ENCODE measurements around the gene CROT.

The CROT gene

DNA sequence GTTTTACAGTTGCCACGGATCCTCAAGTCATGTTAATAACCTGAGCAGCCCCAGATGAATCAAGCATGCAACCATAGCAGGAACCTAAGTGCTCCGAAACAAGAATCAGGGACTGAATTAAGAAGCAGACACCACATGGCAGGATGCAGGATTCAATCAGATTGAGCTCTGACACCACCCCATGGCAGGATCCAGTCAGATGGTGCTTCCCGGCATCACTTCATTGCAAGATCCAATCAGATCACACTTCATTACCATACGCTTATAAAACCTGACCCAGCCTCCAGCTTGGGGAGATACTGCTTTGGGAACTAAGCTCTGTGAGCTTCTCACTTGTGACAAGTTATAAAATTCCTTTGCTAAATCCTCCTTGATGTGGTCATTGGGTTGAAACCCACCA, 74.7 kb downstream of the CROT start:
- Histone ChIP-seq H3K27ac (ENCODE audit: low read depth, low read length) (no peak overlapping the region), H3K79me1 (ENCODE audit: low read length) (no peaks in the 10 kb centered on the region), H2BK12ac (ENCODE audit: low read length) (no peak overlapping the region), H4K8ac (ENCODE audit: low read depth, low read length) (no peak overlapping the region), H3K9ac (ENCODE audit: low read length) (no peak overlapping the region), H3K4me3 (ENCODE audit: low read depth, low read length) (no peak overlapping the region), H3K18ac (ENCODE audit: low read length) (no peak overlapping the region), H2AFZ (ENCODE audit: insufficient read depth, low read length, poor library complexity) (no peak overlapping the region), H3K36me3 (ENCODE audit: control insufficient read depth in 1 of 2, insufficient read depth in 2 of 2, low read length in 2 of 2) (no peaks in the 10 kb centered on the region), H4K12ac (ENCODE audit: low read depth, low read length) (no peak overlapping the region), H4K91ac (ENCODE audit: low read depth, low read length) (no peak overlapping the region), H3K14ac (ENCODE audit: low read length) (no peak overlapping the region), H3K4me1 (ENCODE audit: control insufficient read depth in 1 of 2, insufficient read depth in 2 of 2, low read length in 2 of 2) (no peaks in the 10 kb centered on the region), H2BK5ac (ENCODE audit: low read depth, low read length, poor library complexity) (no peak overlapping the region), H3K9me3 (ENCODE audit: insufficient read depth, low read depth, low read length) (no peaks in the 10 kb centered on the region), H2AK5ac (ENCODE audit: low read length) (no peak overlapping the region), H3K23ac (ENCODE audit: low read length) (no peak overlapping the region), H3K79me2 (ENCODE audit: control insufficient read depth, insufficient read depth, low read length, poor library complexity) (no peaks in the 10 kb centered on the region), H3K4me2 (ENCODE audit: low read length) (no peak overlapping the region), H3K4ac (ENCODE audit: low read depth, low read length) (no peak overlapping the region), H3K27me3 (ENCODE audit: insufficient read depth, low read length) (no peaks in the 10 kb centered on the region), H2BK120ac (ENCODE audit: insufficient read depth, low read length, poor library complexity) (no peak overlapping the region)
- no peak for DNase-seq
- no CpG with 5 or more reads among the region's 4 CpGs for WGBS (ENCODE audit: extremely low coverage, insufficient coverage, insufficient read length)

DNA sequence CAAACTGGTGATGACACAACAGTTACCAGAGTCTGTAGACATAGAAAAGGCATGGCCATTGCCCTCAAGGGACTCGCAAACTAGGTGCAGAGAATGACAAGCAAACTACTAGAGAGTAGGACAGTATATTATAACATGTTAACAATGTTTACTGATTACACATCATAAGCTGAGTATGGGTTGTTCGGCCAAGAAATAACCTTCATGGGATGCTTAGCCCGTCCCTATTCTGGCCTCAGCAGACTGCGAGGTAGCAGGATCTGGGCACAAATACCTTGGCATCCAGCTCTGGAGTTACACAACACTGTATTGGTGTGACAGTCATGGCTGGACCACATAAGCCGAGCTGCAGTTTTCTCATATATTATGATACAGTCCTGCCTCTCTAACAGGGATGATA, 78.6 kb downstream of the CROT start:
- no peak overlapping the region for H3K23ac ChIP-seq (ENCODE audit: low read length)
- no peaks in the 10 kb centered on the region for H3K4me1 ChIP-seq (ENCODE audit: control insufficient read depth in 1 of 2, insufficient read depth in 2 of 2, low read length in 2 of 2)
- H3K4ac ChIP-seq (ENCODE audit: low read depth, low read length), result no peak overlapping the region
- no peak overlapping the region for H3K9ac ChIP-seq (ENCODE audit: low read length)
- H2AFZ ChIP-seq (ENCODE audit: insufficient read depth, low read length, poor library complexity), result no peak overlapping the region
- no peaks in the 10 kb centered on the region for H3K36me3 ChIP-seq (ENCODE audit: control insufficient read depth in 1 of 2, insufficient read depth in 2 of 2, low read length in 2 of 2)
- no peak overlapping the region for H3K18ac ChIP-seq (ENCODE audit: low read length)
- no peaks in the 10 kb centered on the region for H3K79me2 ChIP-seq (ENCODE audit: control insufficient read depth, insufficient read depth, low read length, poor library complexity)
- no peak overlapping the region for H3K4me2 ChIP-seq (ENCODE audit: low read length)
- H2AK5ac ChIP-seq (ENCODE audit: low read length), result no peak overlapping the region
- H4K8ac ChIP-seq (ENCODE audit: low read depth, low read length), result no peak overlapping the region
- H4K91ac ChIP-seq (ENCODE audit: low read depth, low read length), result no peak overlapping the region
- H2BK12ac ChIP-seq (ENCODE audit: low read length), result no peak overlapping the region
- H2BK120ac ChIP-seq (ENCODE audit: insufficient read depth, low read length, poor library complexity), result no peak overlapping the region
- no peak for DNase-seq
- no peak overlapping the region for H2BK5ac ChIP-seq (ENCODE audit: low read depth, low read length, poor library complexity)
- no peak overlapping the region for H4K12ac ChIP-seq (ENCODE audit: low read depth, low read length)
- H3K14ac ChIP-seq (ENCODE audit: low read length), result no peak overlapping the region
- H3K27me3 ChIP-seq (ENCODE audit: insufficient read depth, low read length), result no peaks in the 10 kb centered on the region
- no CpG with 5 or more reads among the region's 5 CpGs for WGBS (ENCODE audit: extremely low coverage, insufficient coverage, insufficient read length)
- no peaks in the 10 kb centered on the region for H3K79me1 ChIP-seq (ENCODE audit: low read length)
- no peak overlapping the region for H3K4me3 ChIP-seq (ENCODE audit: low read depth, low read length)
- no peaks in the 10 kb centered on the region for H3K9me3 ChIP-seq (ENCODE audit: insufficient read depth, low read depth, low read length)
- no peak overlapping the region for H3K27ac ChIP-seq (ENCODE audit: low read depth, low read length)

DNA sequence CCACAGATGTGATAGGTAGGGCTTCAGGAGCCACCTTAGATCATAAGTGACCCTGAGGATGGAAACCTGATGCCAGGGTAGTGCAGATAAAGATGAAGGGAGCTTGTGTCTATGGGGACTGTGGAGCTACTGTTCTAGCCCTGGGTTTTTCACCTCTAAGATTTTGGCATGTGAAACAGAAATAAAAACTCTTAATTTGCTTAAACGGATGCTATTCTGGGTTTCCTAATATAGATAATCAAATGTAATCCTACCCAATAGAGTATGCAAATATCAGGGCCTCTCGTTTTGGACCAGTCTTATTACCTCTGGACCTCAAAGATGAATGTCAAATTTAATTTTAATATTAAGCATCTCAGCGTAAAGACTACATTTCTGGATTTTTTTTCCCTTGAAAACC, 80.7 kb downstream of the CROT start:
- Histone ChIP-seq H3K27me3 (ENCODE audit: insufficient read depth, low read length) (no peaks in the 10 kb centered on the region), H3K4me3 (ENCODE audit: low read depth, low read length) (no peak overlapping the region), H3K79me2 (ENCODE audit: control insufficient read depth, insufficient read depth, low read length, poor library complexity) (no peaks in the 10 kb centered on the region), H2BK5ac (ENCODE audit: low read depth, low read length, poor library complexity) (no peak overlapping the region), H3K4ac (ENCODE audit: low read depth, low read length) (no peak overlapping the region), H3K9ac (ENCODE audit: low read length) (no peak overlapping the region), H4K8ac (ENCODE audit: low read depth, low read length) (no peak overlapping the region), H2AFZ (ENCODE audit: insufficient read depth, low read length, poor library complexity) (no peak overlapping the region), H3K27ac (ENCODE audit: low read depth, low read length) (no peak overlapping the region), H2AK5ac (ENCODE audit: low read length) (no peak overlapping the region), H3K18ac (ENCODE audit: low read length) (no peak overlapping the region), H4K91ac (ENCODE audit: low read depth, low read length) (no peak overlapping the region), H2BK12ac (ENCODE audit: low read length) (no peak overlapping the region), H3K14ac (ENCODE audit: low read length) (no peak overlapping the region), H3K79me1 (ENCODE audit: low read length) (no peaks in the 10 kb centered on the region), H3K4me2 (ENCODE audit: low read length) (no peak overlapping the region), H2BK120ac (ENCODE audit: insufficient read depth, low read length, poor library complexity) (no peak overlapping the region), H3K9me3 (ENCODE audit: insufficient read depth, low read depth, low read length) (no peaks in the 10 kb centered on the region), H3K4me1 (ENCODE audit: control insufficient read depth in 1 of 2, insufficient read depth in 2 of 2, low read length in 2 of 2) (no peaks in the 10 kb centered on the region), H4K12ac (ENCODE audit: low read depth, low read length) (no peak overlapping the region), H3K36me3 (ENCODE audit: control insufficient read depth in 1 of 2, insufficient read depth in 2 of 2, low read length in 2 of 2) (no peaks in the 10 kb centered on the region), H3K23ac (ENCODE audit: low read length) (no peak overlapping the region)
- no CpG with 5 or more reads among the region's 3 CpGs for WGBS (ENCODE audit: extremely low coverage, insufficient coverage, insufficient read length)
- DNase-seq, result no peak

DNA sequence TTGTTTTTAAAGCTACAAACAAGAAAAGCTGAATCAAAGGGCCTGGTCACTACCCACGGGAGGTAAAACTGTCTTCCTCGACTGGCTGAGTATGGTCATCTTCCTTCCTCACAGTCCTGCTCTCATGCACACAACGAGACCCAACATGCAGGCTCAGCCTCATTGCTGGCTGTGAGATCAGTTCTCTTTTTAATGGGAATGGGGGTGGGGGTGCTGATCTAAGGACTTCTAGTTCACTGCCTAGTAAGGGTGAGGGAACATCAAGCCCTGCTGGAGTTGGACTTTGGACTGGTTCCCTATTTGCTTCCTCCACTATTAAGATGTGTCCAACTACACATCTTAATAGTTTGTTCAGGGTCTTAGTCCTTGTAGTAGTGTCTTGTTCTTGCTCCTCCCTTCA, 81.8 kb downstream of the CROT start:
- H3K4me2 ChIP-seq (ENCODE audit: low read length), result no peak overlapping the region
- no peak overlapping the region for H3K4me3 ChIP-seq (ENCODE audit: low read depth, low read length)
- WGBS (ENCODE audit: extremely low coverage, insufficient coverage, insufficient read length), result no CpG with 5 or more reads among the region's 3 CpGs

More for the DNA sequence above, 81.8 kb downstream of the CROT start:
- no peaks in the 10 kb centered on the region for H3K79me2 ChIP-seq (ENCODE audit: control insufficient read depth, insufficient read depth, low read length, poor library complexity)
- no peak overlapping the region for H2BK120ac ChIP-seq (ENCODE audit: insufficient read depth, low read length, poor library complexity)
- H3K79me1 ChIP-seq (ENCODE audit: low read length), result no peaks in the 10 kb centered on the region
- no peak overlapping the region for H4K8ac ChIP-seq (ENCODE audit: low read depth, low read length)
- H3K27ac ChIP-seq (ENCODE audit: low read depth, low read length), result no peak overlapping the region
- no peak overlapping the region for H2AFZ ChIP-seq (ENCODE audit: insufficient read depth, low read length, poor library complexity)
- H3K9ac ChIP-seq (ENCODE audit: low read length), result no peak overlapping the region
- no peak overlapping the region for H3K14ac ChIP-seq (ENCODE audit: low read length)
- H2AK5ac ChIP-seq (ENCODE audit: low read length), result no peak overlapping the region
- H2BK12ac ChIP-seq (ENCODE audit: low read length), result no peak overlapping the region
- no peak for DNase-seq
- no peak overlapping the region for H4K91ac ChIP-seq (ENCODE audit: low read depth, low read length)
- no peaks in the 10 kb centered on the region for H3K9me3 ChIP-seq (ENCODE audit: insufficient read depth, low read depth, low read length)
- H3K18ac ChIP-seq (ENCODE audit: low read length), result no peak overlapping the region
- H3K27me3 ChIP-seq (ENCODE audit: insufficient read depth, low read length), result no peaks in the 10 kb centered on the region
- no peak overlapping the region for H3K23ac ChIP-seq (ENCODE audit: low read length)
- no peak overlapping the region for H2BK5ac ChIP-seq (ENCODE audit: low read depth, low read length, poor library complexity)
- H4K12ac ChIP-seq (ENCODE audit: low read depth, low read length), result no peak overlapping the region
- no peaks in the 10 kb centered on the region for H3K36me3 ChIP-seq (ENCODE audit: control insufficient read depth in 1 of 2, insufficient read depth in 2 of 2, low read length in 2 of 2)
- no peaks in the 10 kb centered on the region for H3K4me1 ChIP-seq (ENCODE audit: control insufficient read depth in 1 of 2, insufficient read depth in 2 of 2, low read length in 2 of 2)
- H3K4ac ChIP-seq (ENCODE audit: low read depth, low read length), result no peak overlapping the region
